GM18870 (cell line): ENCODE measurements around the gene FOXD2.
"Not testable (repeated sequence)": the region's sequence is repeated elsewhere in the genome, so short reads cannot be mapped to it uniquely, and the experiment has no call there.

Experiments
- ATAC-seq: cut with Tn5 transposase; IDR thresholded peaks from one replicate; pipeline ENCODE4 v1.9.1; 2021; ENCODE audit warnings: moderate library complexity; ENCODE audit not compliant: unreplicated experiment

FOXD2 gene

GRCh38 chr1:47439017-47439818 lies 1.4 kb downstream of the FOXD2 start:
- no peak for ATAC-seq

GRCh38 chr1:47439819-47440598 lies 2.2 kb downstream of the FOXD2 start:
- no peak for ATAC-seq

GRCh38 chr1:47440599-47441081 lies 2.8 kb downstream of the FOXD2 start:
- no peak for ATAC-seq

GRCh38 chr1:47441450-47442106 lies 3.7 kb downstream of the FOXD2 start:
- ATAC-seq, result no peak

- ATAC-seq, result no peak
These were observed 4.4 kb downstream of the FOXD2 start for GRCh38 chr1:47442202-47442601.

GRCh38 chr1:47442842-47443529 lies 5.1 kb downstream of the FOXD2 start:
- ATAC-seq, result no peak

- no peak for ATAC-seq
These were observed 5.9 kb downstream of the FOXD2 start for GRCh38 chr1:47443530-47444296.

GRCh38 chr1:47444297-47444561 lies 6.4 kb downstream of the FOXD2 start:
- ATAC-seq, result no peak

GRCh38 chr1:47444562-47445465 lies 7.0 kb downstream of the FOXD2 start:
- no peak for ATAC-seq

- no peak for ATAC-seq
These were observed 8.1 kb downstream of the FOXD2 start for GRCh38 chr1:47445823-47446550.

GRCh38 chr1:47448462-47449222 lies 10.8 kb downstream of the FOXD2 start:
- no peak for ATAC-seq

GRCh38 chr1:47449822-47450552 lies 12.1 kb downstream of the FOXD2 start:
- ATAC-seq, result no peak

GRCh38 chr1:47450606-47451005 lies 12.8 kb downstream of the FOXD2 start:
- ATAC-seq, result no peak

GRCh38 chr1:47452426-47452825 lies 14.6 kb downstream of the FOXD2 start:
- ATAC-seq, result no peak

- not testable (repeated sequence) for ATAC-seq
These were observed 16.1 kb downstream of the FOXD2 start for GRCh38 chr1:47453910-47454309.

- ATAC-seq, result no peak
These were observed 18.4 kb downstream of the FOXD2 start for GRCh38 chr1:47456250-47456649.

GRCh38 chr1:47457547-47457946 lies 19.7 kb downstream of the FOXD2 start:
- ATAC-seq, result not testable (repeated sequence)
